Cortex of kidney (tissue), 1 donor: ENCODE data around the gene SDCCAG8.

Experiments
- DNase-seq: peaks from one replicate; lab custom pipeline; 2025; lab: John Stamatoyannopoulos, UW

Gene SDCCAG8

DNA sequence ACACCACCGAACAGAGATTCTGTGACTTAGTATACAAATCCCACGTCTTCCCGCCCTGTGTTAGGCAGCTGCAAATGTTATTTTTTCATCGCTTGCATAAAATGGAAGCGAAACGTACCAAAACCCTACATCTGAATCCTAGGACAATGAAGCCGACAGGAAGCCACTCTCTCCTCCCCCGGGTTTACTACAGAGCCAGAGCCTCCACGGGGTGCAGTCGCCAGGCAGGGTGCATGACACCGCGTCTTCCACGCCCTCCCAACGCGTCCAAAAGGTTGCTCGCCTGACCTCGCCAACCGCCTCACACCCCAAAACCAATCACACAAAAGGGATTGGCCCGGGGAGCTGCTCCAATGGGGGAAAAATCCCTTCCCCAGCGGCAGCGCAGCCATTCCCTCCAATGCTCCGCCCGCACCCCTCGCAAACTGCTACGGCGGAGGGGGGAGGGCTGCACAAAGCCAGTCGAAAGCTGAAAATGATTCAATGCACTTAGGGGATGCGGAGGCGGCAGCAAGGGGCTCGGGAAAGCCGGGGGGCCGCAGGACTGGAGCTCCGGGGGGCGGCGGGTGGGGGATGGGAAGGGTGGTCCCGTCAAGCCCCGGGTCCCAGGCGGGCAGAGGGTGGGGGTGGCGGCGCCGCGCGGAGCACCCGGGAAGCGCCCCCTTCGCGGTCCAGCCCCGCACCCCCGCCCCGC is 1.5 kb upstream of the SDCCAG8 start:
- no peak for DNase-seq

DNA sequence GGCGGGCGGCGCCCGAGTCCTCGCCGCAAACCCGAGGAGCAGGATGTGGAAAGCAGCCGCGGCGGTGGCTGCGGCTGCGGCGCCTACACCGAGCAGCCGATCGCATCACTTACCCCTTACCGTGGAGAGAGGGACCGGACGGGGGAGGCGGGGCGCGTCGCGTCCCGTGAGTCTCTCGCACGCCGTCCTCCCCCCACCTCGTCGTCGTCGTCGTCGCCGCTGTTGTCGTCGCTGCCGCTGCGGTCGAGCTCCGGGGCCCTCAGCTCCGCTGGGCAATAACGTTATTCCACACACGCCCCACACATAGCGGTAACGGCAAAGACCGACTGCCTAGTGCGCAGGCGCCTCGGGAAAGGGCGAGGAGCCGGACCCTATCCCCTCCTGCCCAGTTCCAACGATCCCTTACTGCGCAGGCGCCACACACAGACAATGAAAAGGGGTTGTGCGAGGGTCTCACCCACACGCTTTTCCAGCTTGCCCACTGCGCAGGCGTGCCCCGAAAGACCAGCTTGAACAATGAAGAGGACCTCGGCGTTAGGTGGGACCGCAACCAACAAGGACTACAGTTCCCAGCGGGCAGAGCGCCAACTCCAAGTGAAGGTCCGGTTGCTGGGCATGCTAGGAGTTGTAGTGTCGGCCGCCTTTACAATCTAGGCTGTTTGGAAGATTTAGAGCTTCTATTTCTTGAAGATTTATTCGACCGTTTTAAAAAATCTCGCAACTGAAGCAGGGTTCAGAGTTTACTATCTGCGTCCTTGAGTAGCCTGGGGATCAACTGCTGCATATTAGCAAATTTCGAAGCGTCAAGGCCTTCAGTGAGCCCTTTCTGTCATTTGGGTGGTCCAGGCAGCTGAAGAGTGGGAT is 682 bp upstream of the SDCCAG8 start, which contains the start of gene CEP170:
Gene CEP170, minus strand, starts transcription at position 355 of the 864 bp plus-strand sequence. CDS start 30,001 bp downstream, outside the sequence.
- DNase-seq = no peak

DNA sequence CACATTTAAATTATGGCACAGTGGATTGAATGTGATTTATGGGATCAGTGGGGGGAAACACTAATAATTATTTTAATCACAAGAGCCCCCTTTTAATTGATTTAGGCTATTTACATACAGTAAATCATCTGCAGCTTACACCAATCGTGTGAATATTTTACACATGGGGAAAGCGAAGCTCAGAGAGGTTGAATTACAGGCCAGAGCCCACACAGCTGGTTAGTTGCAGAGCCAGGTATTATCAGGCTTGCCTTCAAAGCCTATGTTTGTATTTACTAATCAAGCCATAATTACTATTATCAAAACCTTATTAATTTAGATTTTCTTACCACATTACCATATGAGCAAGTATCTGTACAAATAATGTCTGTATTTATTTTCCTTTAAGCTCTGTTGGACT is 749 bp downstream of the SDCCAG8 start:
- no peak for DNase-seq

DNA sequence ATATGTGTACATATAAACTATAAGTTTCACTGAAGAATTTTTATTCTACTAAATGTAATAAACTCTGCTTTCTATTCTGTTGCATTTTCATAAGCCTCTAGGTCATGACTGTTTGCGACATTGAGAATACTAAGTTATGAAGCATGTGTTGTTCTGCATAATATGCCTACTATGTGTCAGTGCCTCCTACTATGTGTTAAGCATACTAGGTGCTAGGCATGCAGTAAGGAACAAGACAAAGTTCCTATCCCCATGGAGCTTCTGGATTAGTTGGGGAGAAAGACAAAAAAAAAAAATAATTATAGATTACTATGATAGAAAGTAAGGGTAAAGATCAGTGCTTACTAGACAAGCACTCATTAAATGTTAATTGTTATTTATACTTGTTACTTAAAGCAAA is 1.3 kb downstream of the SDCCAG8 start:
- DNase-seq = no peak

DNA sequence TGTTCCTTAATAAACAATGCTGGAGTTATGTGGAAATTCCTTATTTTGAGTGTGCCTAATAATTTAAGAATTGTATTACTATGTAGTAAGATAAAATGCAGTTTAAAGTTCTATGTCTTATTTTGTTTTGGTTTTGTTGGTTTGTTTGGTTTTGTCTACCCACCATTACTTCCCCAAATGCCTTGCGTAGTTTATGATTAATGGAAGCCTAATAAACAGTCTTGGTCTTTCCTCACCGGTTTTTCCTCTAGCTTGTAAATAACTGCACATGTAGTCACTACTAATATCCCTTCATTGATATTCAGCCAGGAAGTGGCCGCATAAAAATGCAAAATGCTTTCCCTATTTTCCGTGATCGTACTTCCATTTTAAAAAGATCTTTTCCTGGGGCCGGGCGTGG is 2.9 kb downstream of the SDCCAG8 start:
- no peak for DNase-seq

DNA sequence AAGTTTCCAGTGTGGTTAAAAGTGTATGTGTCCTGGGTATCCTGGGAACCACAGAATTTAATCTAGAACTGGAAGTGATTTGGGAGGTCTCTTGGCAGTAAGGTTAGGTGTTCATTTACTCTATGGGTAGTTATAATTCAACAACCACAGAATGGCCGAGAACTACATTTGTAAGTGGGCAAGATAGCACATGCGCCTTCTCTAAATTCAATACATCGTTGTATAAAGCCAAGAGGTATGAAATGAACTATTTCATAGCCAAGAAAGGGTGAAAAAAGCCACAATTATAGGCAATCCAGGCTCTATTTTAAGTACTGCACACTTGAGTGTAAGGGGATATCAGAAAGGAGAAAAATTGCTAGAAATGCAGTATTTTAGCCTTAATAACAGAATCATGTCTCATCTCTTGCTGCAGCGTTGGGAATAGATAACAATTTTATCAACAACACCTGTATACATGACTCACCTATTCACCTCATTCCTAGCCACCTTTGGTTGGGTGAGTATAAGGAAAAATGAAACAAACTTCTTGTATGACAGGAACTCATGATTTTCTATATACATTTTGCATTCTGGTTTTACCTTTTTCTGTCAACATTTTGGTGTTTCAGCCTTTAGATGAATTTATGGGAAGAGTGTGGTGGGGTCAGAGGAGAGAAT is 4.5 kb downstream of the SDCCAG8 start:
- no peak for DNase-seq

DNA sequence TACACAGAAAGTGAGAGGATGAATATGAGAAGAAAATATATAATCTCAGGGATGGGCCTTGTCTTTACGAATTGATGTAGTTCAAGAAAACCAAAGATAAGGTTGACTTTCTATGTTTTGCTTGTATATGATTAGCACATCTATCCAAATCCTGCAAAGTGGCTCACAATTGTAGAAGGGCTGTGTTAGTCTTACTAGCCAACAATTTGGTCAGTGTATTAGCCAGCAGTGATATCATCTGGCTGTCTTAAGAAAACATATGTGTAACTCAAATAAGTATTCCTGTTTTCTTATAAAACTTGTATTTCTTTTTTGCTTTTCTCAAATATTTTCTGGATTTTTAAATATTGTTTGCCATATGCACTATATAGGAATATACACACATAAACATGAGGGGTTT is 5.5 kb downstream of the SDCCAG8 start:
- DNase-seq = no peak

DNA sequence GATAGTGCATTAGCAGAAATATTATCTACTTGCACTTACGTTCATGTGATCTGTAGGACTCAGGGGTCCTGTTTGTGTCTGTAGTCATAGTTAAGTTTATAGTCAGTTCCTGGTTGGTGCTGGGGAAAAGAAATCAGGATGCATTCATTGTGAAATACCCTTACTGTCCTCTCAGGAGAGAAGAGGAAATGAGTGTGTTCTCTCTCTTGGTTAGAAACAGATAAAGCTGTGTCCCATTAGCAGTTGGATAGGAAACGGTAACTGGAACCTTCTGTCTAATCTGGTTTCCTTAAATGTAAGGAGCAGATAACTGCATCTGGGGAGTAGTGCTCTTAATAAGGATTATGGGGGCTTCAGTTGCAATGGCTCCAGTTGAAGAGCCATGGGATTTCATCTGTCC is 8.9 kb downstream of the SDCCAG8 start:
- no peak for DNase-seq

DNA sequence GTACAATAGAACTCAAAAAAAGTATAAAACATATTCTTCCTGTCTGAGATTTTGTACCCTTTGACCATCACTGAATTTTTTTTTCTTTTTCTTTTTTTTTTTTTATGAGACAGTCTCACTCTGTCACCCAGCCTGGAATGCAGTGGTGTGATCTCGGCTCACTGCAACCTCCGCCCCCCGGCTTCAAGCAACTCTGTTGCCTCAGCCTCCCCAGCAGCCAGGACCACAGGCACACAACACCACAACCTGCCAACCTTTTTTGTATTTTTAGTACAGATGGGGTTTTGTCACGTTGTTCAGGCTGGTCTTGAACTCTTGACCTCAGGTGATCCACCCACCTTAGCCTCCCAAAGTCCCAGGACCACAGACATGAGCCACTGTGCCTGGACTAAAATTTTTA is 10.4 kb downstream of the SDCCAG8 start:
- DNase-seq = no peak

DNA sequence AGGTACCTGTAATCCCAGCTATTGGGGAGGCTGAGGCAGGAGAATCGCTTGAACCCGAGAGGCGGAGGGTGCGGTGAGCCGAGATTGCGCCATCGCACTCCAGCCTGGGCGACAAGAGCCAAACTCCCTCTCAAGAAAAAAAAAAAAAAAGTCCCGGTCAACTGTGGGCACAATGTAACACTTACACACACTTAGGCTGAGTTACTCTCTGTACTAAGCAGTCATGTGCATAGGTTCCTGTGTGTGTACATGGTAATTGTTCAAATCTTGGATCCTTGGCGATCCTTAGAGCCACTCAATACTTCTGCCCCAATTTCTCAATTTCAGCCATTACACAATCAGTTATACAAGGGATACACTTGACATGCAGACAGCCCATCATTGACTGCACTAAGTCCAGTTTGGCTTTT is 11.6 kb downstream of the SDCCAG8 start:
- DNase-seq = no peak

DNA sequence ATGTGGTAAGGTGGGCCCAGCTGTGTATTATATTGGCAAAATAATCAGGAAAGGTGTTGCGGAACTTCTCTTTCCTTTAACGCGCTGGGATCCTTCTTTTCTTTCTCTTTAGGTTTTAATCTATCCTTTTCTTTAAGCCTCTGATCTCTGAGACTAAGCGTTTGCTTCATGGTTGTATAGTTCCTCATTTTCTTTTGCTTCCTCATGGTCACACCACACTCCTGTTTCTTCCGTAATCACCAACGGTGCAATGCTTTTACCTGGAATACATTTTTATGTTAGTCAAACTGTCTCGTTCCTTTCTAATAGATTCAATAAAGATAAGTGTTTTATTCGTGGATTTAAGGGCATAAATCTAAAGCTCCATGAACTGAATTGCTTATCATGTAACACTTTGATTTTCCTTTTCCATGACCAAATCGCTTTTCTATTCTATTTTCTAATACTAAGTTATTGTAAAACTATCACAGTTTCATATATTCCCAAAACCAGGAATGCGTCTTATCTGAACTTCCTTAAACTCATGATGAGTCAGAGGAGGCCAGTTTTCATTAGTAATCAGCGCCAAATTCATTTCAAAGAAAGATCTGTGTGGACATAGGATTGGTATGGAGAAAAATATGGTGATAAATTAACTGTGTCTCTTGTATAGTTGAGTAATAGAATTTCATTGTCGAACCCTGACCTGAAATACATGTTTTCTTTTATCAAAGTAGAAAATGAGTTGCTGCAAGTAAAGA is 12.2 kb downstream of the SDCCAG8 start:
- DNase-seq = no peak

DNA sequence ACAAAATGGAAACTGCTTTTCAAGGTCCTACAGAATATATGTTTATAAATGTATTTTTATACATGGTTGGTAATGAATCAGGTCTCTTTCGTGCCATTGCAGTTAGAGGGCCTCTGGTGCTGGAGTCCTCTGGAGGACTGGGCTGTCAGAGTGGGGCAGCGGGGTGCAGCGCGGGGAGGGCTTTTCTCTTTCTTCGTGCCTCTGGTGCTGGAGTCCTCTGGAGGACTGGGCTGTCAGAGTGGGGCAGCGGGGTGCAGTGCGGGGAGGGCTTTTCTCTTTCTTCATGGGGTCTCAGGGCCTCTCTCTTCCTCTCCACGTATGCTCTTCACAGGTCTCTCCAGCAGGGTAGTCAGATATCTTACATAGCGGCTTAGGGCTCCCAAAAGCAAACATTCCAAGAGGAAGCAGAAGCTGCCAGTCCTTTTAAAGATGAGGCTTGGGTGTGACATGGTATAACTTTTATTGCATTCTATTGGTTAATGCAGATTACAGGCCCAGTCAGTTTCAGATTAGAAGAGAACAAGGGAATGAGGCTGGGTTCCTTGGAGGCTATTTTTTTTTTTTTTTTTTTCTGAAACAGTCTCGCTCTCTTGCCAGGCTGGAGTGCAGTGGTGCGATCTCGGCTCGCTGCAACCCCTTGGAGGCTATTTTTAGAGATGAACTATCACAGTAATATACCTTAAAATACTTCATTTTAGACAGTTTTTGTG is 13.1 kb downstream of the SDCCAG8 start:
- no peak for DNase-seq

DNA sequence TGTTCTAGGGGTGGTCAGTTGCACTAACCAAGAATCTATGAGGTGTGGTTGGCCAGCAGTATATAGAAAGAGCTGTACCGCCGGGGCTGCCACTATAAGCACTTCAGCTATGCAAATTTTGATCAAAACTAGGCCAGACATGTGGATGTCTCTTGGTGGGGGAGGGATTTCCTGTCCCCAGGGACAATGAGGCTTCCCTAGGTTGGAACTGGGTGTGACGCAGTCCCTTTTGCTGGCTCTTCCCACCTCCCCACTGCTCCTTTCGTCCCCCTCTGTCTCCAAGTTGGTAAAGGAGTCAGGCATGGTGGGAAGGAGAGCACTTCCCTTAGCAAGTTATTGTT is 13.6 kb downstream of the SDCCAG8 start:
- no peak for DNase-seq

DNA sequence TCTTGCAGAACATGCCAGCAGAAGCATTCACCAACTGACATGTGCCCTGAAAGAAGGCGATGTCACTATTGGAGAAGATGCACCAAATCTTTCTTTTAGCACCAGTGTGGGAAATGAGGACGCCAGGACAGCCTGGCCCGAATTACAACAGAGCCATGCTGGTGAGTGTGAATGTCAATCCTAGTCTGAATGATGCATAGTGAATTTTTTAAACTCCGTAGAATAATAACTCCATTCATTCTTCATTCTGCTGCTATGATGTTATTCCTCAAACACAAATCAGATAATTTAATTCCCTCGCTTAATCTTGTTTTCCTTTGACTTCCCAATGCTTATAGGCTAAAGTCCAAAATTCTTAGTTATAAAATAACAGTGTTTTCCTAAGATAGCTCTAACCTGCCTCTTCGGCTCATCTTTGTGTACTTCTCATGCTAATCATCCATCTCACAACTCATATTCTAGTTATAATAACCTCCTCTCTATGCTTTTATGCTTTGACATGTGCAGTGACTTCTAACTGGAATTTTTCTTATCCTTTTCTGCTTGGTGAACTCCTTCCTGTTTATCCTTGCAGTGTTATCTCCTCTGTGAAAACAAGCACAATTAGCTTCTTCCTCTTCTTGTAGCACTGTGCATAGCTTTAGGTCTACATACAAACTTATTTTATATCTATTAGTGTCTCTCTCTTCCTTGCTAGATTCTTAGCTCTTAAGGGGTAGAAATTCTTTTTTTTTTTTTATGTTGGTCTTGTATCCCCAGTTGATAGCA is 14.4 kb downstream of the SDCCAG8 start:
- no peak for DNase-seq

DNA sequence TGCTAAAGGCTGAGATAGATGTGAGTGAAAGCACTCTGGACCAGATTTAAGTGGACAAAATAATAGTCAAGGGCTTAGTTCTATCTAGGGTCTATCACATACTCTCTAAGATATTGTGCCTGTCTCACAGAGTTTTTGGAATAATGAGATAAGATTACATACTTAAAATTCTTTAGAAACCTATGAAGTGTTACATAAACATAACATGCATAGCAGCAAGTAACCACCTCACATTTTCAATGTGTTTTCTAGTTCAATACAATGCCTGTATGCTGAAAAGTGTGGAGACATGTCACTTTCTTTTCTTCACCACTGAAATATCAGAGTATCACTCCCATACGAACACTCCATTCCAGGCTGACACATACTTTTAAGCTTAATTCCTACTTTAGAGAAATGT is 16.2 kb downstream of the SDCCAG8 start:
- DNase-seq = no peak

DNA sequence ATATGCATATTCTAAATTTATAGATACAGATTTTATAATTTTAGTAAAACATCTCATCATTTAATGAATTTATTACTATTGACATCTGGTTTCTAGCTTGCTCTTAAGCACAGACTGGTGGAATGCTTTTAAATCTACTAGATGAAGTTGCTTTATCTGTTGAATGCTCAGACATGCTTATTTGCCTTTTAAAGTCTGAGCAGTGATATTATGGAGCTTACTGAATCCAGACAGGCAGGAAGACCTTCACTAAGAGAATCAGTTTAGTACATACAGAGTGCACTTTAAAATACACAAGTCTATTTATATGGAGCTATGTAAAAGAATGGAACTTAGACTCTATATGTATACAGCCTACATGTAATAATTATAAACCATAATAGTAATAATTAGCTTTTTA is 16.6 kb downstream of the SDCCAG8 start:
- no peak for DNase-seq

DNA sequence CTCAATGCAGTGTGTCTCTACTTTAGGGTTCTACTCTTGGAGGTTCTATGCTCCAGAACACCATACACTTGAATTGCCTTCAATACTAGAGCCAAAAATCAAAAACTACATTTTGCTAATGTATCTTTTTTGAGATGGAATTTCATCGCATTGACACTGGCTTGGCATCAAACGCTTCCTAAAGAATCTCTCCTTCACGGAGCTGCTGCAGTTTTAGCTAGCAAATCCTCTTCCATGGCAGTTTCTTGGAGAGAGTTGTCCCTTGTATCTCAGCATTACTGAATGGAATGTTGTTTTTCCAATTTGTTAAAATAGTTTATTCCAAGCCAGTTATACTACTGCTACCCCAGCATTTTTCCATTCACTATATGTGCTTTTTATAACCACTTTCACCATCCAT is 17.7 kb downstream of the SDCCAG8 start:
- DNase-seq = no peak

DNA sequence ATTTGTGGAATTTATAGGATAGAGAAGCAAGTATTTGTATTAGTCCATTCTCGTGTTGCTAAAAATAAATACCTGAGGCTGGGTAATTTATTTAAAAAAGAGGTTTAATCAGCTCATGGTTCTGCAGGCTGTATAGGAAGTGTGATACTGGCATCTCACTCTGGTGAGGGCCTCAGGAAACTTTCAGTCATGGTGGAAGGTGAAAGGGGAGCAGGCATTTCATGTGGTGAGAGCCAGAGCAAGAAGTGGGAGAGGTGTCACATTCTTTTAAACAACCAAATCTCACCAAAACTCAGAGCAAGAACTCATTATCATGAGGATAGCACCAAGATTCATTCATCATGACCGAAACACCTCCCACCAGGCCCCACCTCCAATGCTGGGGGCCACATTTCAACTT is 18.1 kb downstream of the SDCCAG8 start:
- DNase-seq = no peak

DNA sequence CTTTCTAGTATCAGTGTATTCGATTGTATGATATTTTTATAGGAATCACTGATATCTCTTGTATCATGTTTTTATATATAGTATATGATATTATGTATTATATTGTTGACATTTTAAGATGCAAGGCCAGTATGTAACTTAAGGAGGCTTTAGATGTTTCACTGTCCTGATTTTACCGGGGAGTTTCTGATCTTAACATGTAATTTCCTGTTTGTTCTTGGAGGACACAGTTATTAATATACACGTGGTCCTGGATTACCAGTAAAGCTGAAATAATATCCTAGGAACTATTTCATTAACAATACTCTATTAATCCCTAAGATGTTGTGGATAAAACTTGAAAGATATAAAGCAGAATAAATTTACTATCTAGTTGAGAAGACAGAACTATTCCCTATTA is 19.5 kb downstream of the SDCCAG8 start:
- DNase-seq = no peak

DNA sequence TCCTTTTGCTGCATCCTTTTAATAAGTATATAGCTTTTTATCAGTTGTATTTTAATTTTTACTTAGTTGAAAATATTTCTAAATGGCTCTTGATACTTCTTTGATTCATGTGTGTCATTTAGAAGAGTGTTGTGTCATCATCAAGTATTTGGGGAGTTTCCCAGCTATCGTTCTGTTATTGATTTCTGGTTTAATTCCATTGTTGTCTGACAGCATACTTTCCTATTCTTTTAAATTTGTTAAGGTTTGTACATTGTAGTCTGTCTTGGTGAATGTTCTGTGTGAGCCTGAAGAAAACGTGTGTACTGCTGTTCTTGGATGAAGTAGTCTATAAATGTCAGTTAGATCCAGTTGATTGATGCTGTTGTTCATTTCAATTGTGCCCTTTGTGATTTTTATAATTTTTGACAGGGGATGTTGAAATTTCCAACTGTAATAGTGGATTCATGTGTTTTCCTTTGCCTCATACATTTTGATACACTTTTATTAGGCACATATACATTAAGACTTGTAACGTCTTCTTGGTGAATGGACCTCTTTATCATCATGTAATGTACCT is 24.8 kb downstream of the SDCCAG8 start:
- no peak for DNase-seq

DNA sequence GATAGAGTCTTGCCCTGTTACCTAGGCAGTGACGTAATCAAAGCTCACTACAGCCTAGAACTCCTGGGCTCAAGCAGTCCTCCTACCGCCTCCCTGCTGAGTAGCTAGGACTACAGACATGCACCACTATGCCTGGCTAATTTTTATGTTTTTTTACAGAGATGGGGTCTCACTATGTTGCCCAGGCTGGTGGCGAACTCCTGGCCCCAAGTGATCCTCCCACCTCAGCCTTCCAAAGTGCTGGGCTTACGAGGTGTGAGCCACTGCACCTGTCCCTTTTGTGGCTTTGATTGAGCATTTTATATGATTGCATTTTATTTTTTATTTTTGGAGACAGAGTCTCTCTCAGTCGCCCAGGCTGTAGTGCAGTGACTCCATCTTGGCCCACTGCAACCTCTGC is 25.8 kb downstream of the SDCCAG8 start:
- no peak for DNase-seq
